ENCODE data around the gene PLEKHA4.
"Not testable (repeated sequence)": the region's sequence is repeated elsewhere in the genome, so short reads cannot be mapped to it uniquely, and the experiment has no call there.

PLEKHA4 gene

DNA sequence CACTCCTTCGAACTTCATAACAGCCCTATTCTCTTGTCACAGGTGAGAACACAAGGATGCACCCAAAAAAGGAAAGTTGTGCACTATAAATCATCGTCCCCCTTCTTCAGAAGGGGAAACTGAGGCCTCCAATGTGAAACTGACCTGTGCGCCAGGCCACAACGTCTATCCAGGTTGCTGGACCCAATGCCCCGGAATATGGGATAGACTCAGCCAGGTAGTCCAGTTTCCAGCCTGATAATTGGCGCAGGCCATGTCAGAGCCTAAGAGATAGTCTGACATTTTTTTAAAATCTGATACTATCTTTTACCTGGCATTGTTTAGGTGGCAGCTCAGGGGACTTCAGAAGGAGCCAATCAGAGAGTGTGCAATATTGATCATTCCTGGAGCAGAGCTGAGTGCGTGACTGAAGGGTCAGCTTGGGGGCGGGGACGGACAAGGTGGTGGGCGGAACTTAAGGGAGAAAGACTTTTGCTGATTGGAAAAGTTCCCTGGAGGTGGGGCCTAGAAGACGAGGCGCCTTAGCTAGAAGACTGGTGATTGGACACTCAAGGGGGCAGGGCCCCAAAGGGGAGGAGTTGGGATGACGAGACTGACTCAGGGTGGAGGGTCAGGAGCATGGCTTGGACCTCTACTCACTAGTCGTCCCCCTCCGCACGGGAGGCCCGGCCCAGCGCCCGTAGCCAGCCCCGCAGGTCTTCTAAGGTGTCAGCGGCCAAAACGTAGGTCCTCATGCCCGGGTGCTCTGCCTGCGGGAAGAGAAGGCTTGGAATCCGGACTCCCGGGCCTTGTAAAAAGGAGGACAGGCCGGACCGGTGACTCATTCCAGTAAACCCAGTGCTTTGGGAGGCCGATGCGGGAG lies 8.5 kb downstream of the PLEKHA4 start:
- DNase-seq, result peak; percentile 31 to 55

DNA sequence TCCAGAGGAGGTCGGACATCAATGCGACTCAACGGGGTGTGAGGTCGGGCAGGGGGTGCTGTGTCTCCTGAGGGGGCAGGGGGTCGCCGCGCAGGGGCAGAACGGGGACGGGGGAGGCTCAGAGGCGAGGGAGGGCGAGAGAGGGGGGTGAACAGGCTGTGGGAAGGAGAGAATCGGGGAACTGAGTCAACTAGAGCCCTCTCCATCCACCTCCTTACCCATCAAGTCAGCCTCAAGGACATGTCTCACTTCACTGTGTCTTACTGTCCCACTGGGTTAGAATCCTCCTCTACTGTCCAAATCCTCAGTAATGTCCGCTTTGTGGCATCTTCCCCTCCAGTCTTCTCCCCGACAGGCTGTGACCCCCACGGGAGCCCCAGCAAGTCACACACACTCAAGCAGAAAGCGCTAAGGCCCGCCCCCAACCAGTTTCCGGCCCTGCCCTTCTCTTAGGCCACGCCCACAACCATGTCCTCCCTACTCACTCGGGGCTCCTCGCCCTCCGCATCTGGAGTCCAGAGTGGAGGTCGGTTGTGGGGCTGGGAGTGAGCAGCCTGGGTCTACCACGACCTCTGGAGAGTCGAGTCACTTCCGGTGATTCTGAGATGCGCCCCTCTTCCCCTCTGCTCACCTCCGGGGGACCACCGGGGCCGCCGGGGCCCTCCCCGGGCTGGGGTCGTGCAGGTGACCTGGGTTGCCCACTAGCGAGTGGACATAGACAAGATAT lies 9.3 kb downstream of the PLEKHA4 start:
- DNase-seq, result peak; percentile 86 to 90

DNA sequence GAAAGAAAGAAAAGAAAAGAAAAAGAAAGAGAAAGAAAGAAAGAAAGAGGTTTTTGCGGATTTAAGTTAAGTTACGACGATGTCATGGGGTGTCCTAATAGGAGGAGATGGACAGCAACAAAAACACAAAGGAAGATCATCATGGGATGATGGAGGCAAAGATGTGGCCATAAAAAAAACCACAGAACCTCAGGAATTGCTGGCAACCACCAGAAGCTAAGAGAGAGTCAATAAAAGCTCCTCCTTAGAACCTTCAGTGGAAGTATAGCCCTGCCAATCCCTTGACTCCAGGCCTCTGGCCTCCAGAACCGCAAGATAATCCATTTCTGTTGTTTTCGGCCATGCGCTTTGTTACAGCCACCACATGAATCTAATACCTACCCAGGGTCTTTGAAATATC lies 11.5 kb downstream of the PLEKHA4 start:
- DNase-seq, result no peak

DNA sequence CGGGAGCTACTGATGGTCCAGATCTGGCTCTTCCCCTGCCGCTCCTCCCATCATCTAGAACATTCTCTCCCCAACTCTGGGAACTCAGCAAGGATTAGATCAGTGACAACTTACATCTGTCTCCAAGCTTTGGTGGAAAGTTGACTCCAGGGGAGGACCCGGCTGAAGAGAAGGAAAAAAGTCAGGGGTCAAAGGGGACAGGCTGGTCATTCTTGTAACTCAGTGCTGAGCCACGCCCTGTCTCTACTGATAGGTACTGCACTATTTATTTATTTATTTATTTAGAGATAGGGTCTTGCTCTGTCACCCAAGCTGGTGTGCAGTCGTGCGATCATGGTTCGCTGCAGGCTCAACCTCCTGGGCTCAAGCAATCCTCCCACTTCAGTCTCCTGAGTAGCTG lies 14.3 kb downstream of the PLEKHA4 start:
- no peak for DNase-seq

DNA sequence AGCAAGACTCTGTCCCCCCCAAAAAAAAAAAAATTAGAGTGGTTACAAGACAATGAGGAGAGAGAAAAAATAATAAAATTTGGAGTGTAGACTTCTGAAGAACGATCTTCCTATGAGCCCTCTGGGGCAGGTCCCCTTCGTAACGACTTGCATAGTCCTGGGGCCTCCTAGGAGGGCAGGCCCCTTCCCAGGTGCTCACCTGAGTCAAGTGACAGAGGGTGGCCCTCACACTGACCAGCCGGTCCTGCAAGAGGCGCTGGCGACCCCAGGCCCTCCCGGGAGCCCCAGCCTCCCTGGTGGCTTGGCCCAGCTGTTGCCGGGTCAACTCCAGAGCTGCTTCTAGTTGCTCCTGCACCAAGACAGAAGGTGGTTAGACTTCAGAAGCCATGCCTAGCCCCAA lies 14.9 kb downstream of the PLEKHA4 start:
- no peak for DNase-seq

DNA sequence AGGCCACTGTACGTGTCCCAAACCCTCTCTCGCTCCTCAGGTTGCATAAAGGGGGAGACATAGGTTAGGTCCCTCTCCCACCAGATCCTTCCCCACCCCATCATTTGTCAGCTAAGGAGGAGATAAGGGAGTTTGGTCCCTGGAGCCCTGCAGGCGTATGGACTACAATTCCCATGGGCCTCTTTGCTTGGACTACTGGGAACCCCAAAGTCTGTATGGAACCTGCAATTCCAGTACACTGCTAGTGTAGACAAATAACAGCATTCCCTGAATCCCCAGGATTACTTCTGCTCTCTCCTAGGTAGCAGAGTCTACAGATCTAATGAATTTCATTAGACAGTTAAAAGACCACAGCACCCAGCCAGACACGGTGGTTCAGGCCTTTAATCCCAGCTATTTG lies 16.1 kb downstream of the PLEKHA4 start:
- DNase-seq, result no peak

DNA sequence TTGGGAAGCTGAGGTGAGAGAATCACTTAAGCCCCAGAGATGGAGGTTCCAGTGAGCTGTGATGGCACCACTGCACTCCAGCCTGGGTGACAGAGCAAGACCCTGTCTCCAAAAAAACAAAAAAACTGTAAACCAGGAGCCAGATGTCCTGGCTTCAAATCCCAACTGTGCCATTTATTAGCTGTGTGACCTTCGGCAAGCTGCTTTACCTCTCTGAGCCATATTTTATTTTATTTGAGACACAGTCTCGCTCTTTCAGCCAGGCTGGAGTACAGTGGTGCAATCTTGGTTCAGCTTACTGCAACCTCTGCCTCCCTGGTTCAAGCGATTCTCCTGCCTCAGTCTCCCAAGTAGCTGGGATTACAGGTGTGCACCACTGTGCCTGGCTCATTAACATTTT lies 21.8 kb downstream of the PLEKHA4 start:
- not testable (repeated sequence) for DNase-seq

DNA sequence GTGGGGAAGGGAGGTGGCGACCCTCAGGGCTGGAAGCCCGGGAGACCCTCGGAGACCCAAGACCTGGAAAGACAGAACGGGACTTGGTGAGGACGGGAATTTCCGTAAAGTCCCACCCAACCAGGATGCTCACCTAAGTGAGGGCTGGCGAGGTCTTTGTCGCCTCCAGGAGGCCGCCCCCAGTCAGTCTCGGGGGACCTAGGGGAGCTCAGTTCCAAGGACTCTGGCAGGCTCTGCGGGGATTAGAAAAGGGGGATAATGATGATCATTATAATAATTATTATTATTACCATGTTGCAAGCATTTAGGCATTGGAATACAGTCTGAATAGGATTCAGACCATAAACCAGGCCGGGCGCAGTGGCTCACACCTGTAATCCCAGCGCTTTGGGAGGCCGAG lies 23.0 kb downstream of the PLEKHA4 start:
- no peak for DNase-seq

DNA sequence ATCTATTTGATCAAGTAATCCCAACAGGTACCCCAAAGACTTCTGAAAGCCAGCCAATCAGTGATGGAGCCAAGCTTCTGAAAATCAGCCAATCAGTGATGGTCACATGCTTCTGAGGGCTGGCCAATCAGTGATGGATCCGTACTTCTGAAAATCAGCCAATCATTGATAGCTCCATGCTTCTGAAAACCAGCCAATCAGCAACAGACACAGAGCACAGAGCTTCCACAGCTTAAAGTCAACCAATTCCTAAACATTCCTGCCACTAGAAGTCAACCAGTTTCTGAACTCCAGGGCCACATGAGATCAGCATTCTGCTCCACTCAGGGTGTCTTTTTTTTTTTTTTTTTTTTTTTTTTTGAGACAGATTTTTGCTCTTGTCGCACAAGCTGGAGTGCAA lies 23.9 kb downstream of the PLEKHA4 start:
- DNase-seq, result no peak

DNA sequence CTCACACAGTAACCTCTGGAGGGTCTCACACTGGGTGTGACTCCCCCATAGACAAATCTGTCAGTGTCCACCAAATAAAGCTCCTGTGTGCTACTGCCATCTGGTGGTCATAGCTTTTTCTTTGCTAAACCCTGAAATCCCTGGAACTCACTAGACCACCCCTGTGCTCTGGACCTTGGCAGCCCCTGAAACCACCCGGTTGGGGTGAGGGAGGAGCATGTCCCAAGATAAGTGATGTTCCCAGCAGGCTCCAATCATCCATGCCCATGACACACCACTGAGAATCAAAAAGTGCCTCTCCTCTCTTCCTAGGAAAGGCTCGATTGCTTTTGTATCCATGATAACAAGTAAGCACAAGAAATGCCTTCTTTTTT lies 25.6 kb downstream of the PLEKHA4 start:
- peak; percentile 46 to 70 for DNase-seq

DNA sequence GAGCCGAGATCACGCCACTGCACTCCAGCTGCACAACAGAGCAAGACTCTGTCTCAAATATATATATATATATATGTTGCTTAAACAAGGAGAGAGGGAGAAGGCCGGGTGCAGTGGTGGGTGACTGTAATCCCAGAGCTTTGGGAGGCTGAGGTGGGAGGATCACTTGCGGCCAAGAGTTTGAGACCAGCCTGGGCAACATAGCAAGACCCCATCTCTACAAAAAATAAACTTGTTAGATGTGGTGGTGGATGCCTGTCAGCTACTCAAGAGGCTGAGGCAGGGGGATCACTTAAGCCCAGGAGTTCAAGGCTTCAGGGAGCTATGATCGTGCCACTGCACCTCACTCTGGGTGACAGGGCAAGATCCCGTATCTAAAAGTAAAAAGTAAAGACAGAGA lies 26.8 kb downstream of the PLEKHA4 start:
- DNase-seq, result no peak

DNA sequence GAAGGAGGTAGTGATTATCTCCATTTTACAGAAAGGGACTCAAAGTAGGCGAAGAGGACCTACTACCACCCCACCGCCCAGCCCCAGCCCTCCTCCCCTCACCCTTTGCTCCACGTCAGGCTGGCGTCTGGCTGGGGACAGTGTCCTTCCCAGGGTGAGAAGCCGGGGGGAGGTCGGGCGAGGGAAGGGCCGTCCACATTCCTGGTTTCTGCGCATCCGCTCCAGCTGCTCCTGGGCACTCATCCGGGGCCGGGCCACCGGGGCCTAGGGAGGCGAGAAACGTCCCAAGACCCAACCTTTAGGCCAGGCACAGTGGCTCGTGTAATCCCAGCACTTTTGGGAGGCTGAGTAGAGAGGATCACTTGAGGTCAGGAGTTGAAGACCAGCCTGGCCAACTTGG lies 27.4 kb downstream of the PLEKHA4 start:
- DNase-seq, result no peak

DNA sequence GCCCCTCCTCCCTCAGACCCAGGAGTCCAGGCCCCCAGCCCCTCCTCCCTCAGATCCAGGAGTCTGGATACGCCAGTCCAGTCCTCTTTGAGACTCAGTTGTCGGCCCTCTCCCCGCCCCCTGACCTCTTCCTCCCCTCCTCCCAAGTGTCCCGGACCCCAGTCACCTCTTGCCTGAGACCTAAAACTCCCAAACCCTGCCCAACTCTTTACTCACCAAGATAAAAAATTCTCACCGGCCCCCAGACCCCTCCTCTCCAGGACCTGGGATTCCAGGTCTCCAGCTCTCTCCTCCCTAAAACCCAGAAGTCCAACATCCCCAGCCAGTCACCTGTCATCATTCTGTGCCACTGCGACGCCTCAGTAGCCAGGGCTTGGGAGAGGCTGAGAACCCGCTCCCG lies 30.7 kb downstream of the PLEKHA4 start:
- DNase-seq, result no peak

DNA sequence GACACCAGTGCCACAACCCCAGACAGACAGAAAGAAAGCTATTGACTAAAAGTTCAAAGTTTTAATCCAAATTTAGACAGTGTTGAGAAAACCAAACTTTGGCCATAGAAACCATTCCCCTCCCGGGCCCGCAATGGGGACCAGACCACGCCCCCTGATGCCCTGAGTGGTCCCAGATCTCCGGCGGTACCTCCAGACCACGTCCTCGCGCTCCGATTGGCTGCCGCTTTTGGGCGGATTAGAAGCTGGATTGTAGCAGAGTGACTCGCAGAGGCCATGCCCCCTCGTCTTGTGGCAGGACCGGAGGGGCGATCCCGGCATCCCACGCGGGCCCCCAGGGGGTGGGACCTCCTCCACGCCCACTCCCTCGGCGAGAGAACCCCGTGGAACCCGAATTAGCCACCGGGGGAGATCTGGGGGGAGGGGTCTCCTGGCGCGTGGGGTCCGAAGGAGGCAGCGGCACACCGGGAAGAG lies 31.3 kb downstream of the PLEKHA4 start:
- DNase-seq, result peak; percentile 86 to 87

DNA sequence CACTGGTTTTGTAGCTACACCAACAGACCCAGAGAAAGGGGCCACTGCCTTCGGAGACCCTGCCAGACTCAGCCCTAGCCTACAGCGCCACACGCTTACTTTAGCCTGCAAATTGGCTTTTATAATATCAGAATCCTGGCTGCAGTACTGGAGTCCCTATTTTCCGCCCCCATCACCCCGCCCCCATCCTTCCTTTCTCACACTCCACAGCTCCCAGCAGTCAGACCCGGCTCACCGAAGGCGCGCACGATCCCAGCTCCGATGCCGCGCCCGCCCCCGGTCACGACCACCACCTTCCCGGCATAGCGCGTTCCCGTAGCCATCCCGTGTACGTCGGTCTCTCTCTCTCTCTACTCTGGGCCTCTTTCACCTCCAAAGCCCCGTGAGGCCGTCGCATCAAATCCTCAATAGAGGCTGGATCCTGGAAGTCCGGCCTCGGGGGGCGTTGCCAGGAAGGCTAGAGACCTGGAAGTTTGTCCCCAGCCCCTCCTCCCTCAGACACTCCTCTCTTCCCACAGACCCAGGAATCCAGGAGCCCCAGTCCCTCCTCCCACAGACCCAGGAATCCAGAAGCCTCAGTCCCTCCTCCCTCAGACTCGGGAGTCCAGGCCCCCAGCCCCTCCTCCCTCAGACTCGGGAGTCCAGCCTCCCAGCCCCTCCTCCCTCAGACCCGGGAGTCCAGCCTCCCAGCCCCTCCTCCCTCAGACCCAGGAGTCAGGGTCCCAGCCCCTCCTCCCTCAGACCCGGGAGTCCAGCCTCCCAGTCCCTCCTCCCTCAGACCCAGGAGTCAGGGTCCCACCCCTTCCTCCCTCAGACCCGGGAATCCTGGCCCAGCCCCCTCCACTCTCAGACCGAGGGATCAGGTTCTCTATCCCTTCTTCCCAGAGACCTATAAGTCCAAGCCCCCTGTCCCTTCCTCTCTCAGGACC lies 32.1 kb downstream of the PLEKHA4 start, which contains the start of gene HSD17B14:
TSS of gene HSD17B14 (minus strand) at position 403 of the 929 bp plus-strand sequence. CDS start at position 323, 80 bp downstream.
- no peak for DNase-seq

DNA sequence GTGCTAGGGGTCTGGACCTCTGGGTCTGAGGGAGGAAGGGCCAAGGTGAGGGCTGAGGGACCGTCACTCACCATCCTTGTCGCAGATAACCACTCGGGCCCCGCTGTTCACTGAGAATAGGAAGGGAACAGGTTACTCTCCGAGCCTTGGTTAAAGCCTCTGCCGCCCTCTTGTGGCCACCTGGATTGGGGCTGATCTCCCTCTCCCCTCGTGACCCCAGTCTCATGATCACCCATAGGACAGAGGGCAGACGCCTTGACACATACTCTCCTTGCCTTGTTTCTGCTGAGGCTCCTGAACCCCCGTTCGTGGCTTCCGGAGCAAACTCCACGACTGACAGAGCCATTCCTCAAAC lies 32.7 kb downstream of the PLEKHA4 start:
- DNase-seq, result peak; percentile 91 to 93

DNA sequence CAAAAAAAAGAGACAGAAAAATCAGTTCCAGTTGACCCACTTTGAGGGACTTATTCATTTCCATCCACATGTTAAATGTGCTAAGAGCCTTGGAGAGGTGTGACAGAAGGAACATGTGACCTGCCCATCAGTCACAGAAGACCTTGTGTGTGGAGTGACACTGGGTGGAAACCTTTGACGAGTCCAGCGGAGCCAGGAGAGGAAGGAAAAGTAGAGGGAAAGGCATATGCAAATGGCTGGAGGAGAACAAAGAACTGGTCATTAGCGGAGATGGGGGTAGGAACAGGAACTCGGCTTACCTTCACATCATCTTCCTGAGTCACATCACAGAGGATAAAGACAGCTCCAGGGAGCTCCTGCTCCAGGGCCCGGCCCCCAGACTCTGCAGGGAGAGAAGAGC lies 34.4 kb downstream of the PLEKHA4 start:
- DNase-seq, result no peak

DNA sequence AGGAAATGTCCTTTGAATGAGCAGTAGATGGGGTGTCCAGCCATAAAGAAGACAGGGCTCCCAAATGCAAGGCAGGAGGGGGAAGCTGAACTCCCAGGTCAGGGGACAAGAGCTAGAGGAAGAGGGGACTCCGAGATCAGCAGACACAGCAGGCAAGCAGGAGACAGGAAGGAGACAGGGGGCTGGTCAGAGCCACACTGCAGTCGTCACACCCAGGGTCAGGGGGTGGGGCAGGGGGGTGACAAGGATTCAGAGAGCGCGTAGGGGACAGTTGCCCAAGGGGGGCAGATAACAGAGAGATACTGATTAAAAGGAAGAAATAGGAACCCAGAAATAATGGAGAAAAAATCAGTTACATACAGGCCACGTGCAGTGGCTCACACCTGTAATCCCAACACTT lies 35.4 kb downstream of the PLEKHA4 start:
- DNase-seq, result no peak

DNA sequence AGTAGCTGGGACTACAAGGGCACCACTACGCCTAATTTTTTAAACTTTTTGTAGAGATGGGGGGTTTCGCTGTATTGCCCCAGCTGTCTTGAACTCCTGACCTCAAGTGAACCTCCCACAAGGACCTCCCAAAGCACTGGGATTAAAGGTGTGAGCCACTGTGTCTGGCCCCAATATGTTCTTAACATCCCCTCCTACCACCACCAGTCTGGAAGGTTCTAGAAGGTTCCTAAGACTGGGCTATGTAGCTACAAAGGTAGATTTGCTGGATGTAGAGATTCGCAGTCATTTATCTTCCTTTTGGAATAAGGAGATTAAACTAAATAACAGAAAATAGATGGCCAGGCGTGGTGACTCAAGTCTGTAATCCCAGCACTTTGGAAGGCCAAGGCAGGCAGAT lies 37.5 kb downstream of the PLEKHA4 start:
- DNase-seq, result no peak

DNA sequence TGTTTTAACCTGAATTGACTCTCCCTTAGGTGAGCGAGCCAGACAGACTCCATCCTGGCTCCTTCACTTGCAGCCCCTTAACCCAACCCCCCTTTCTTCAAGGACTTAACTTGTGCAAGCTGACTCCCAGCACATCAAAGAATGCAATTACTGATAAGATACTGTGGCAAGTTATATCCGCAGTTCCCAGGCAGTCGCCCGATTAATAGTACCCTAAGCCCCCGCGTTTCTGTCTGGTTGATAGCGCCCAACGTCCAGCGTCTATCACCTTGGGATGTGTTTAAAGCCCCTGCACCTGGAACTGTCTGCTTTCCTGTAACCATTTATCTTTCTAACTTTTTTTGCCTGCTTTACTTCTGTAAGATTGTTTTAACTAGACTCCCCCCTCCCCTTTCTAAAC lies 38.3 kb downstream of the PLEKHA4 start:
- no peak for DNase-seq

DNA sequence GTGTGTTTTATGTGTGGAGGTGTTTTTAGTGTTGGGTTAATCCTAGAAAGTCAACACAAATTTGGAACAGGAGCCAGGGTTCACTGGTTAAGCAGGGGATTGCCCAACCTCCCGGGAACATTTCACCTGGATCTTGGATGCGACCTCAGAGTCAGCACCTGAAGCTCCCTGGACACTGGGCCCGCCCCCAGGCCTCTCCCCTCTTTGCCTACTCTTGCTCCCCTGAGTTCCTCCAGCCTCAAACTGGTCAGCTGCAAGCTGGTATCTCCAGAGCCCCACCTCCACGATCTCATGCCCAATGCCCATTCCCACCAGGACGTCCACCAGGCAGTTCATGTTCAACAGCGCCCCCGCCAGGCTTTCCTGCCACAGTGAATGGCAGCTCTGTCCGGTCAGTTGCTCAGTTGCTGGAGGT lies 41.8 kb downstream of the PLEKHA4 start:
- no peak for DNase-seq

DNA sequence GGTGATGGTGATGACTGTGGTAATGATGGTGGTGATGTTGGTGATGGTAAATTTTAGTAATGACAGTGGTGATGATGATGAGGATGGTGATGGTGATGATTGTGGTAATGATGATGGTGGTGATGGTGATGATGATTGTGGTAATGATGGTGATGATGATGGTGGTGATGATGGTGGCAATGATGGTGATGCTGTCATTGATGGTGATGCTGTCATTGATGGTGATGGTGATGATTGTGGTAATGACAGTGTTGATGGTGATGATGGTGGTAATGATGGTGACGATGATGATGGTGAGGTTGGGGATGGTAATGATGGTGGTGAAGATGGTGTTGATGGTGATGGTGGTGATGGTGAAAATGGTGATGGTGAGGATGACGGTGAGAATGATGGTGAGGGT lies 45.9 kb downstream of the PLEKHA4 start:
- no peak for DNase-seq

DNA sequence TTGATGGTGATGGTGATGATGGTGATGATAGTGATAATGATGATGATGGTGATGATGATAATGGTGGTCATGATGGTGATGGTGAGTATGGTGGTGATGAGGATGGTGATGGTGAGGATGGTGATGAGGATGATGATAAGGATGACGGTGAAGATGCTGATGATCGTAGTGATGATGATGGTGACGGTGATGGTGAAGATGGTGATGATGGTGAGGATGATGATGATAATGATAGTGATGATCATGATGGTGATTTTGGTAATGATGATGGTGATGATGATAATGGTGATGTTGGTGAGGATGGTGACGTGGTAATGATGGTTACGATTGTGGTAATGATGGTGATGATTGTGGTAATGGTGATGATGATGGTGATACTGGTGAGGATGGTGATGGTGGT lies 46.8 kb downstream of the PLEKHA4 start:
- no peak for DNase-seq
